OCI-LY7 (cell line): ENCODE results near the gene NAA60. TPM values are rescaled to one million over a fixed set of nuclear protein-coding genes. Genes with fewer than 3 reads are reported as not detected.

Source experiments
- BruUV-seq: library from RNA; stranded (reverse); fragments of 400-500 nt; replicated peaks from 2 replicates; lab custom pipeline; 2021; lab: Mats Ljungman, UMichigan
- CTCF ChIA-PET: fragments of 300-600 bp; sonication (Branson Sonifier 250); formaldehyde crosslinking; loops from one replicate; lab custom pipeline; 2022; ENCODE audit warnings: antibody characterized with exemption; ENCODE audit not compliant: unreplicated experiment; lab: Charles Lee
- POLR2A ChIA-PET: fragments of 300-600 bp; sonication (Branson Sonifier 250); formaldehyde crosslinking; loops from one replicate; lab custom pipeline; 2022; ENCODE audit warnings: antibody characterized with exemption; lab: Charles Lee
- DNase-seq: peaks from one replicate; pipeline ENCODE4 v3.0.0-alpha.2; 2015; ENCODE audit warnings: low spot score
- H2AFZ ChIP-seq: fragments of 200-600 bp; sonication (generic), shearing (Covaris generic); 2 replicates; pipeline ENCODE4 v1.6.1; 2014; ENCODE audit warnings: mild to moderate bottlenecking, antibody characterized with exemption, low read length, moderate library complexity
- H3K27ac ChIP-seq: fragments of 200-600 bp; sonication (generic); 2 replicates; pipeline ENCODE4 v1.5.1; 2014; ENCODE audit warnings: mixed run types, low read depth, mild to moderate bottlenecking, moderate library complexity, low read length, inconsistent platforms; ENCODE audit not compliant: poor library complexity, severe bottlenecking
- H3K36me3 ChIP-seq: fragments of 200-600 bp; sonication (generic); 2 replicates; pipeline ENCODE4 v1.6.1; 2014; ENCODE audit warnings: mild to moderate bottlenecking, antibody characterized with exemption, low read length, moderate library complexity, mixed read lengths; ENCODE audit not compliant: insufficient read depth
- H3K4me1 ChIP-seq: fragments of 200-600 bp; sonication (generic); 2 replicates; pipeline ENCODE4 v1.5.1; 2014; ENCODE audit warnings: mild to moderate bottlenecking, low read length; ENCODE audit not compliant: insufficient read depth, poor library complexity, severe bottlenecking
- H3K4me2 ChIP-seq: fragments of 200-600 bp; sonication (generic); 2 replicates; pipeline ENCODE4 v1.6.1; 2014; ENCODE audit warnings: mild to moderate bottlenecking, low read length
- H3K4me3 ChIP-seq: fragments of 200-600 bp; sonication (generic); 2 replicates; pipeline ENCODE4 v1.5.1; 2014; ENCODE audit warnings: mild to moderate bottlenecking, low read depth, low read length; ENCODE audit not compliant: poor library complexity, severe bottlenecking
- H3K79me2 ChIP-seq: fragments of 200-600 bp; sonication (generic); 2 replicates; pipeline ENCODE4 v1.6.1; 2016; ENCODE audit warnings: low read depth, mild to moderate bottlenecking, low read length, moderate library complexity, mixed read lengths; ENCODE audit not compliant: insufficient read depth
- H3K9me2 ChIP-seq: fragments of 200-600 bp; sonication (generic); 2 replicates; pipeline ENCODE4 v1.6.1; 2016; ENCODE audit warnings: mild to moderate bottlenecking, low read length, mixed read lengths; ENCODE audit not compliant: insufficient read depth
- H3K9me3 ChIP-seq: fragments of 200-600 bp; sonication (generic); 2 replicates; pipeline ENCODE4 v1.6.1; 2014; ENCODE audit warnings: mild to moderate bottlenecking, mixed run types, low read length, mixed read lengths
- H4K20me1 ChIP-seq: fragments of 200-600 bp; sonication (generic); 2 replicates; pipeline ENCODE4 v1.6.1; 2014; ENCODE audit warnings: mild to moderate bottlenecking, antibody characterized with exemption, low read length, moderate library complexity, mixed read lengths; ENCODE audit not compliant: insufficient read depth
- EZH2phosphoT487 ChIP-seq: fragments of 200-600 bp; sonication (generic); IDR thresholded peaks from 2 replicates; pipeline ENCODE4 v1.6.1; 2018; ENCODE audit warnings: low read depth, borderline replicate concordance, mild to moderate bottlenecking, mixed run types, antibody characterized with exemption, low read length, moderate library complexity, mixed read lengths
- intact Hi-C: fragments of 100-400 bp; cut with micrococcal nuclease; formaldehyde crosslinking; loops from one replicate; pipeline ENCODE4 v1.10.0; 2022; ENCODE audit not compliant: unreplicated experiment
- total RNA-seq, 2 experiments: library from RNA; depleted of rRNA in 1 of 2; stranded (reverse); fragments of >200 nt in 1 of 2; shearing (Covaris generic) in 1 of 2; gene quantifications; 2 replicates each; pipeline ENCODE4 v1.2.3, GENCODE V29; 2014 to 2022
- TF ChIP-seq, protein P1 (sequence below): fragments of 200-600 bp; sonication (generic); conservative IDR thresholded peaks from 2 replicates; pipeline ENCODE4 v1.5.1; 2014; ENCODE audit warnings: mild to moderate bottlenecking, antibody characterized with exemption, low read length, moderate library complexity, mixed read lengths

NAA60 gene
- total RNA-seq, 2 experiments from 2014 or later, result 24.8 to 40.1 TPM

DNA sequence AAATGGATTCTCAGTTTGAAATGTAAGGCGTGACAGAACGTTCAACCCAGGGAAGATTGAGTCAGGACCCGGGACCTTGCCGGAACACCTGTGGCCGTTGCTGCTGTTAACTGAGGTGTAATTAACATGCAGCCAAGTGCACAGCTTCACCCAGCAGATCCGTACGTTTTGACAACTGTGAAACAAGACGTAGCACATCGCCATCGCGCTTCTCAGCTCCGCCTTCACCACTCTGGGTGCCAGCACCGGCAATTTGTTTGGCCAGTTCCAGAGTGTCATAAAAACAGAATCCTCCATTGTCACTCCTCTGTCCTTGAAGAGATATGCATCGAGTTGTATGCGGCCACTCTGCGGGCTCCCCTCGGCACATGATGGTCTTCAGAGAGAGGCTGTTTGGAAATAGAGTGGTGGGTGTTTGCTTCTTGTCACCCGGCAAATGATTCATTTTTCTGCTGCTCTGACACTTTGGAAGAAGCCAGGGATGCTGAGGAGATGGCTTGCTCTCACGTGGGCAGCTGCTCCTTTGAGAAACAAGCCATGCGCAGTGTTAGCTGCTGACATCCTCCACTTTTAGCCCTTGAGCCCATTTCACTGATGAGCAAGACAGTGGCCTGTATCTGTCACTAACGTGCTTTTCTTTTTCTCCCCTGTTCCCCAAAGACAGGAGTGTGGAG is 22.6 kb downstream of the NAA60 start:
- intact Hi-C loops, result no loop called here
- POLR2A ChIA-PET, result interaction anchor here (0.7 kb wide), 1 partner anchor 201 kb away, joined by 4 read pairs; no protein-coding TSS in a partner anchor
- H3K9me2 ChIP-seq, result no peaks in the 10 kb centered on the region
- no TSS peak for BruUV-seq
- peaks cover 23% of the 10 kb centered on the region for H3K4me1 ChIP-seq
- H3K79me2 ChIP-seq, result peaks cover 61% of the 10 kb centered on the region
- no peak overlapping the region for H3K27ac ChIP-seq
- no peak overlapping the region for H3K4me3 ChIP-seq
- H4K20me1 ChIP-seq, result no peaks in the 10 kb centered on the region; the same call in 1 of the 2 replicates
- CTCF ChIA-PET, result interaction anchor here (0.6 kb wide), 1 partner anchor 109 kb away, joined by 3 read pairs; no protein-coding TSS in a partner anchor
- peaks cover 37% of the 10 kb centered on the region for H3K36me3 ChIP-seq
- no peaks in the 10 kb centered on the region for H3K9me3 ChIP-seq
- DNase-seq, result no peak
- TF ChIP-seq, protein P1, sequence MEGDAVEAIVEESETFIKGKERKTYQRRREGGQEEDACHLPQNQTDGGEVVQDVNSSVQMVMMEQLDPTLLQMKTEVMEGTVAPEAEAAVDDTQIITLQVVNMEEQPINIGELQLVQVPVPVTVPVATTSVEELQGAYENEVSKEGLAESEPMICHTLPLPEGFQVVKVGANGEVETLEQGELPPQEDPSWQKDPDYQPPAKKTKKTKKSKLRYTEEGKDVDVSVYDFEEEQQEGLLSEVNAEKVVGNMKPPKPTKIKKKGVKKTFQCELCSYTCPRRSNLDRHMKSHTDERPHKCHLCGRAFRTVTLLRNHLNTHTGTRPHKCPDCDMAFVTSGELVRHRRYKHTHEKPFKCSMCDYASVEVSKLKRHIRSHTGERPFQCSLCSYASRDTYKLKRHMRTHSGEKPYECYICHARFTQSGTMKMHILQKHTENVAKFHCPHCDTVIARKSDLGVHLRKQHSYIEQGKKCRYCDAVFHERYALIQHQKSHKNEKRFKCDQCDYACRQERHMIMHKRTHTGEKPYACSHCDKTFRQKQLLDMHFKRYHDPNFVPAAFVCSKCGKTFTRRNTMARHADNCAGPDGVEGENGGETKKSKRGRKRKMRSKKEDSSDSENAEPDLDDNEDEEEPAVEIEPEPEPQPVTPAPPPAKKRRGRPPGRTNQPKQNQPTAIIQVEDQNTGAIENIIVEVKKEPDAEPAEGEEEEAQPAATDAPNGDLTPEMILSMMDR, result no peak
- no peak for TF ChIP-seq EZH2phosphoT487
- H3K4me2 ChIP-seq, result no peak overlapping the region
- H2AFZ ChIP-seq, result no peak overlapping the region

DNA sequence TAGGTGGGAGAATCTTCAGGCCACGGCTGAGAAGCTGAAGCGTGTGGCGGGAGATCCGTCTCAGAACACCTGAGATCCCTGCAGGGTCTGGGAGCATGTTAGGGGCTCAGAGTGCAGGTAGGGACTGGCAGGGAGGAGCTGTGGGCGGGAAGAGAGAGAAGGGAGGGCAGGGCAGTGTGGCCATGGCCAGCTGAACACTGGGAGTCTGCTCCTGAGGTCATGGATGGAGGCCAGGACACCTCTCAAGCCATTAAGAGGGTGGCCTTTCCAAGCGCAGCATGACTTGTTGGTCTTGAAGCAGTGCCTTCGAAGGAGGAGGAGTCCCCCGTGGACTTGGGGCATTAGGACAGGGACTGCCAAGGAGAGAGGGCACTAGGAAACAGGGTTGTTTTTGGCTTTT is 23.7 kb downstream of the NAA60 start:
- no peaks in the 10 kb centered on the region; the same call in 1 of the 2 replicates for H4K20me1 ChIP-seq
- H2AFZ ChIP-seq, result no peak overlapping the region
- H3K9me3 ChIP-seq, result no peaks in the 10 kb centered on the region
- H3K79me2 ChIP-seq, result peaks cover 50% of the 10 kb centered on the region
- DNase-seq, result no peak
- BruUV-seq, result no TSS peak
- peaks cover 14% of the 10 kb centered on the region for H3K4me1 ChIP-seq
- no peak overlapping the region for H3K4me3 ChIP-seq
- no peak overlapping the region for H3K4me2 ChIP-seq
- intact Hi-C loops, result no loop called here
- no peak overlapping the region for H3K27ac ChIP-seq
- no peak for TF ChIP-seq EZH2phosphoT487
- TF ChIP-seq, protein P1, result no peak
- H3K9me2 ChIP-seq, result no peaks in the 10 kb centered on the region
- POLR2A ChIA-PET, result no interaction called here
- H3K36me3 ChIP-seq, result peaks cover 44% of the 10 kb centered on the region
- CTCF ChIA-PET, result no interaction called here

GRCh38 chr16:3467921-3468320 is 24.4 kb downstream of the NAA60 start:
- H3K4me3 ChIP-seq, result no peak overlapping the region
- intact Hi-C loops, result no loop called here
- no peak overlapping the region for H3K27ac ChIP-seq
- H2AFZ ChIP-seq, result no peak overlapping the region
- H3K36me3 ChIP-seq, result peaks cover 52% of the 10 kb centered on the region
- H3K4me1 ChIP-seq, result peaks cover 10% of the 10 kb centered on the region
- TF ChIP-seq EZH2phosphoT487, result no peak
- TF ChIP-seq, protein P1, result no peak
- no peaks in the 10 kb centered on the region for H3K9me2 ChIP-seq
- peak; percentile 14 for DNase-seq
- BruUV-seq, result no TSS peak
- H3K79me2 ChIP-seq, result peaks cover 42% of the 10 kb centered on the region
- POLR2A ChIA-PET, result no interaction called here
- H3K9me3 ChIP-seq, result no peaks in the 10 kb centered on the region
- H4K20me1 ChIP-seq, result no peaks in the 10 kb centered on the region; the same call in 1 of the 2 replicates
- CTCF ChIA-PET, result no interaction called here
- H3K4me2 ChIP-seq, result no peak overlapping the region
